ENCODE data around the gene SYAP1.

- no peak for TF ChIP-seq CTCF (IDR thresholded peaks at IDR 0.05; ENCODE audit: low read depth, low read length)
- no peak for TF ChIP-seq POLR2A (IDR thresholded peaks at IDR 0.05; ENCODE audit: extremely low read depth, insufficient read length)
Observed at GRCh38 chrX:16727637-16728036, 8.2 kb downstream of the SYAP1 start.

All from NB4 (cell line).